ENCODE data around the gene RPH3AL.

The RPH3AL gene

GRCh38 chr17:266219-266618, 86.4 kb downstream of the RPH3AL start:
- no peak for DNase-seq (ENCODE audit: extremely low read depth in 1 of 2, low read depth in 1 of 2)

- no peak for DNase-seq (ENCODE audit: extremely low read depth in 1 of 2, low read depth in 1 of 2)
Observed at GRCh38 chr17:265718-266117, 86.9 kb downstream of the RPH3AL start.

GRCh38 chr17:263773-264172, 88.8 kb downstream of the RPH3AL start:
- no peak for DNase-seq (ENCODE audit: extremely low read depth in 1 of 2, low read depth in 1 of 2)

GRCh38 chr17:263271-263670, 89.3 kb downstream of the RPH3AL start:
- DNase-seq (ENCODE audit: extremely low read depth in 1 of 2, low read depth in 1 of 2): no peak

GRCh38 chr17:261635-262034, 91.0 kb downstream of the RPH3AL start:
- DNase-seq (ENCODE audit: extremely low read depth in 1 of 2, low read depth in 1 of 2): no peak

GRCh38 chr17:260944-261343, 91.7 kb downstream of the RPH3AL start:
- DNase-seq (ENCODE audit: extremely low read depth in 1 of 2, low read depth in 1 of 2): no peak

- no peak for DNase-seq (ENCODE audit: extremely low read depth in 1 of 2, low read depth in 1 of 2)
Observed at GRCh38 chr17:260031-260791, 92.4 kb downstream of the RPH3AL start.

GRCh38 chr17:259341-259976, 93.1 kb downstream of the RPH3AL start:
- no peak for DNase-seq (ENCODE audit: extremely low read depth in 1 of 2, low read depth in 1 of 2)

- DNase-seq (ENCODE audit: extremely low read depth in 1 of 2, low read depth in 1 of 2): no peak
Observed at GRCh38 chr17:258906-259305, 93.7 kb downstream of the RPH3AL start.

GRCh38 chr17:258045-258734, 94.4 kb downstream of the RPH3AL start:
- no peak for DNase-seq (ENCODE audit: extremely low read depth in 1 of 2, low read depth in 1 of 2)

- DNase-seq (ENCODE audit: extremely low read depth in 1 of 2, low read depth in 1 of 2): no peak
Observed at GRCh38 chr17:253091-253846, 99.3 kb downstream of the RPH3AL start.

- no peak for DNase-seq (ENCODE audit: extremely low read depth in 1 of 2, low read depth in 1 of 2)
Observed at GRCh38 chr17:252456-252855, 100.2 kb downstream of the RPH3AL start.

- no peak for DNase-seq (ENCODE audit: extremely low read depth in 1 of 2, low read depth in 1 of 2)
Observed at GRCh38 chr17:251531-251930, 101.1 kb downstream of the RPH3AL start.

GRCh38 chr17:250487-251300, 101.9 kb downstream of the RPH3AL start:
- DNase-seq (ENCODE audit: extremely low read depth in 1 of 2, low read depth in 1 of 2): no peak

GRCh38 chr17:249236-249993, 103.2 kb downstream of the RPH3AL start:
- DNase-seq (ENCODE audit: extremely low read depth in 1 of 2, low read depth in 1 of 2): no peak

GRCh38 chr17:248337-249235, 104.0 kb downstream of the RPH3AL start:
- no peak for DNase-seq (ENCODE audit: extremely low read depth in 1 of 2, low read depth in 1 of 2)

GRCh38 chr17:247767-248166, 104.8 kb downstream of the RPH3AL start:
- DNase-seq (ENCODE audit: extremely low read depth in 1 of 2, low read depth in 1 of 2): no peak

GRCh38 chr17:246851-247421, 105.7 kb downstream of the RPH3AL start:
- DNase-seq (ENCODE audit: extremely low read depth in 1 of 2, low read depth in 1 of 2): no peak
